CD8-positive, alpha-beta memory T cell (primary cell): ENCODE measurements around the gene MAGEA12. TPM values are rescaled to one million over a fixed set of nuclear protein-coding genes. Genes with fewer than 3 reads are reported as not detected.
"Not testable (repeated sequence)": the region's sequence is repeated elsewhere in the genome, so short reads cannot be mapped to it uniquely, and the experiment has no call there.

Experiments
- CTCF ChIA-PET: fragments of 350-600 bp; sonication (Branson Sonifier 250); formaldehyde crosslinking; loops from one replicate; lab custom pipeline; 2021; ENCODE audit warnings: antibody characterized with exemption; lab: Charles Lee
- POLR2A ChIA-PET: fragments of 350-600 bp; sonication (Branson Sonifier 250); formaldehyde crosslinking; loops from one replicate; lab custom pipeline; 2021; ENCODE audit warnings: antibody characterized with exemption; lab: Charles Lee
- DNase-seq, 5 donors: peaks; one replicate each; pipeline versions ENCODE4 v3.0.0 to v3.0.0-alpha.2; 2020 to 2022; ENCODE audit warnings: mixed read lengths in 1 of 5
- H3K27ac ChIP-seq: one replicate; pipeline ENCODE4 v1.7.0; 2013; ENCODE audit warnings: low read depth, mild to moderate bottlenecking, low read length, moderate library complexity
- H3K27me3 ChIP-seq: 2 replicates; pipeline ENCODE4 v1.7.0; 2013; ENCODE audit warnings: low read length, mild to moderate bottlenecking; ENCODE audit not compliant: insufficient read depth, poor library complexity, severe bottlenecking
- H3K36me3 ChIP-seq: 2 replicates; pipeline ENCODE4 v1.7.0; 2013; ENCODE audit warnings: mild to moderate bottlenecking, low read length, moderate library complexity; ENCODE audit not compliant: insufficient read depth
- H3K4me1 ChIP-seq: 2 replicates; pipeline ENCODE4 v1.7.0; 2013; ENCODE audit warnings: mild to moderate bottlenecking, low read length, moderate library complexity; ENCODE audit not compliant: insufficient read depth
- H3K4me3 ChIP-seq: 2 replicates; pipeline ENCODE4 v1.7.0; 2013; ENCODE audit warnings: mild to moderate bottlenecking, low read length
- H3K9me3 ChIP-seq: 2 replicates; pipeline ENCODE4 v1.7.0; 2013; ENCODE audit warnings: mild to moderate bottlenecking, low read length
- H3K27ac Mint-ChIP-seq, 8 donors: one replicate each; pipeline ENCODE4 v1.8.0; 2020 to 2021; ENCODE audit warnings: mixed read lengths in 8 of 8, mild to moderate bottlenecking in 6 of 8, inconsistent platforms in 3 of 8, moderate library complexity in 3 of 8
- H3K27me3 Mint-ChIP-seq, 2 donors: one replicate each; pipeline ENCODE4 v1.8.0; 2020 to 2021; ENCODE audit warnings: mixed read lengths in 2 of 2, mild to moderate bottlenecking in 1 of 2, moderate library complexity in 1 of 2
- H3K36me3 Mint-ChIP-seq, 3 donors: one replicate each; pipeline ENCODE4 v1.8.0; 2020 to 2021; ENCODE audit warnings: mixed read lengths in 3 of 3, inconsistent platforms in 1 of 3, mild to moderate bottlenecking in 1 of 3
- H3K4me1 Mint-ChIP-seq, 3 donors: one replicate each; pipeline ENCODE4 v1.8.0; 2020 to 2021; ENCODE audit warnings: mixed read lengths in 3 of 3, inconsistent platforms in 1 of 3, mild to moderate bottlenecking in 1 of 3
- H3K4me3 Mint-ChIP-seq, 7 donors: one replicate each; pipeline ENCODE4 v1.8.0; 2020 to 2021; ENCODE audit warnings: mixed read lengths in 7 of 7, mild to moderate bottlenecking in 6 of 7, moderate library complexity in 4 of 7, inconsistent platforms in 2 of 7
- H3K9me3 Mint-ChIP-seq, 5 donors: one replicate each; pipeline ENCODE4 v1.8.0; 2020 to 2022; ENCODE audit warnings: mixed read lengths in 5 of 5, mild to moderate bottlenecking in 3 of 5, moderate library complexity in 2 of 5, inconsistent platforms in 1 of 5
- polyA plus RNA-seq: library from polyadenylated mRNA; unstranded; fragments of 300-500 nt; fragmentation: Illumina TruSeq; gene quantifications from one replicate; pipeline ENCODE4 v1.2.3, GENCODE V29; 2021
- total RNA-seq, 2 experiments: library from RNA; stranded (reverse); gene quantifications; one replicate each; pipeline ENCODE4 v1.2.3, GENCODE V29; 2021

The MAGEA12 gene
- total and polyA plus RNA-seq, 3 experiments from 2014 or later: not detected

- H3K4me1 ChIP-seq, H3K4me3 Mint-ChIP-seq, H3K4me1 Mint-ChIP-seq, H3K27me3 Mint-ChIP-seq, H3K9me3 ChIP-seq, H3K36me3 Mint-ChIP-seq, H3K27ac Mint-ChIP-seq, H3K27ac ChIP-seq, DNase-seq, H3K27me3 ChIP-seq, POLR2A ChIA-PET, H3K9me3 Mint-ChIP-seq, CTCF ChIA-PET, H3K4me3 ChIP-seq, H3K36me3 ChIP-seq: not testable (repeated sequence)
Measured at GRCh38 chrX:152758918-152759317, 25.4 kb downstream of the MAGEA12 start, which contains the start of gene CSAG3. TSS of gene CSAG3 (plus strand) at chrX:152759218.

GRCh38 chrX:152759544-152759943 lies 26.0 kb downstream of the MAGEA12 start:
- H3K9me3 ChIP-seq, H3K4me3 ChIP-seq, H3K4me3 Mint-ChIP-seq, H3K4me1 ChIP-seq, POLR2A ChIA-PET, CTCF ChIA-PET, H3K36me3 ChIP-seq, H3K4me1 Mint-ChIP-seq, H3K9me3 Mint-ChIP-seq, H3K27ac ChIP-seq, H3K27me3 ChIP-seq, H3K36me3 Mint-ChIP-seq, DNase-seq, H3K27me3 Mint-ChIP-seq, H3K27ac Mint-ChIP-seq: not testable (repeated sequence)

GRCh38 chrX:152761582-152761981 lies 28.0 kb downstream of the MAGEA12 start:
- H3K9me3 Mint-ChIP-seq, H3K27me3 Mint-ChIP-seq, H3K27ac ChIP-seq, DNase-seq, H3K27ac Mint-ChIP-seq, H3K27me3 ChIP-seq, H3K4me1 ChIP-seq, H3K4me3 ChIP-seq, POLR2A ChIA-PET, H3K36me3 Mint-ChIP-seq, H3K36me3 ChIP-seq, H3K4me3 Mint-ChIP-seq, H3K9me3 ChIP-seq, CTCF ChIA-PET, H3K4me1 Mint-ChIP-seq: not testable (repeated sequence)

- CTCF ChIA-PET, H3K9me3 ChIP-seq, H3K27me3 Mint-ChIP-seq, H3K27me3 ChIP-seq, POLR2A ChIA-PET, H3K4me3 ChIP-seq, H3K4me1 Mint-ChIP-seq, H3K36me3 ChIP-seq, H3K4me1 ChIP-seq, H3K36me3 Mint-ChIP-seq, H3K4me3 Mint-ChIP-seq, H3K9me3 Mint-ChIP-seq, H3K27ac Mint-ChIP-seq, H3K27ac ChIP-seq, DNase-seq: not testable (repeated sequence)
Measured at GRCh38 chrX:152766562-152766961, 33.0 kb downstream of the MAGEA12 start.

- H3K27ac ChIP-seq, H3K36me3 ChIP-seq, H3K36me3 Mint-ChIP-seq, H3K4me1 ChIP-seq, H3K27me3 ChIP-seq, H3K4me3 ChIP-seq, POLR2A ChIA-PET, H3K9me3 ChIP-seq, H3K27me3 Mint-ChIP-seq, H3K9me3 Mint-ChIP-seq, H3K4me1 Mint-ChIP-seq, CTCF ChIA-PET, H3K4me3 Mint-ChIP-seq, DNase-seq, H3K27ac Mint-ChIP-seq: not testable (repeated sequence)
Measured at GRCh38 chrX:152769549-152770289, 36.2 kb downstream of the MAGEA12 start, which contains the start of gene MAGEA6. TSS of gene MAGEA6 (minus strand) at chrX:152769689. CDS start at chrX:152767650, 2,039 bp downstream.

GRCh38 chrX:152787062-152787461 lies 53.5 kb downstream of the MAGEA12 start:
- H3K9me3 ChIP-seq, CTCF ChIA-PET, H3K4me3 Mint-ChIP-seq, POLR2A ChIA-PET, H3K9me3 Mint-ChIP-seq, H3K27ac Mint-ChIP-seq, H3K4me1 Mint-ChIP-seq, H3K27me3 ChIP-seq, H3K27ac ChIP-seq, H3K36me3 Mint-ChIP-seq, H3K36me3 ChIP-seq, H3K4me1 ChIP-seq, H3K27me3 Mint-ChIP-seq, H3K4me3 ChIP-seq, DNase-seq: not testable (repeated sequence)

Other genes starting within 250 kb of the MAGEA12 start
- not detected for gene GABRQ, start 95.9 kb upstream of the MAGEA12 start, total RNA-seq
- gene GABRQ, start 95.9 kb upstream of the MAGEA12 start, polyA plus RNA-seq: not detected
- gene MAGEA3, start 35.0 kb upstream of the MAGEA12 start, total RNA-seq: not detected
- gene MAGEA3, start 35.0 kb upstream of the MAGEA12 start, polyA plus RNA-seq: not detected
- gene CSAG2, start 24.5 kb upstream of the MAGEA12 start, total RNA-seq: not detected
- gene CSAG2, start 24.5 kb upstream of the MAGEA12 start, polyA plus RNA-seq: not detected
- not detected for gene MAGEA2B, start 19.1 kb upstream of the MAGEA12 start, total RNA-seq
- gene MAGEA2B, start 19.1 kb upstream of the MAGEA12 start, polyA plus RNA-seq: not detected
- not detected for gene CSAG1, start within 50 bp of the MAGEA12 start, total RNA-seq
- gene CSAG1, start within 50 bp of the MAGEA12 start, polyA plus RNA-seq: not detected
- not detected for gene MAGEA2, start 20.1 kb downstream of the MAGEA12 start, total RNA-seq
- gene MAGEA2, start 20.1 kb downstream of the MAGEA12 start, polyA plus RNA-seq: not detected
- gene CSAG3, start 25.5 kb downstream of the MAGEA12 start, total RNA-seq: not detected
- not detected for gene CSAG3, start 25.5 kb downstream of the MAGEA12 start, polyA plus RNA-seq
- gene MAGEA6, start 35.9 kb downstream of the MAGEA12 start, total RNA-seq: not detected
- gene MAGEA6, start 35.9 kb downstream of the MAGEA12 start, polyA plus RNA-seq: not detected
- gene CETN2, start 97.0 kb downstream of the MAGEA12 start, total RNA-seq: 10 to 100 TPM; 12.5 to 15.4 TPM
- 29.0 TPM for gene CETN2, start 97.0 kb downstream of the MAGEA12 start, polyA plus RNA-seq
- gene NSDHL, start 97.3 kb downstream of the MAGEA12 start, total RNA-seq: 10 to 100 TPM; 20.3 to 21.8 TPM
- 15.0 TPM for gene NSDHL, start 97.3 kb downstream of the MAGEA12 start, polyA plus RNA-seq
- under 1 TPM; 0.82 to 0.96 TPM for gene ZNF185, start 164.3 kb downstream of the MAGEA12 start, total RNA-seq
- 2.3 TPM for gene ZNF185, start 164.3 kb downstream of the MAGEA12 start, polyA plus RNA-seq